NCI-H1694 (cell line): ENCODE data around the gene TTC4.

Experiments used
- DNase-seq: peaks from one replicate; lab custom pipeline; 2025; lab: John Stamatoyannopoulos, UW

Gene TTC4

DNA sequence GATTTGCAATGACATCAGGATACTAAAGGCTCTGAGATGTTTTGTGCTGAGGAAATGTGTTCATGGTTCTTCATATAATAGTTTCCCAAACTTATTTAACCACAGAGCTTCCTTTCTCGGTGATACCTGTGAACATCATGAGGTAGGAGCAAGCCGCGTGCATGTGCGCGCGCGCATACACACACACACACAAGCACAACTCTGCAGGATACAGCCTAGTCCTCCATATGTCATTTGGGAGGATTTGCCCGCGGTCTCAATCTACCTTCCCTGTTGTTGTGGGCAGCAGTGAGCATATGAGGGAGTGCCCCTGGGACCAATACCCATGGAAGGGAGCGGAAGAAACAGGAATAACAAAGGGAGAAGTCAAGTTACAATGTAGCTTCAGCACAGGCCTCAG, 12.2 kb upstream of the TTC4 start:
- no peak for DNase-seq

DNA sequence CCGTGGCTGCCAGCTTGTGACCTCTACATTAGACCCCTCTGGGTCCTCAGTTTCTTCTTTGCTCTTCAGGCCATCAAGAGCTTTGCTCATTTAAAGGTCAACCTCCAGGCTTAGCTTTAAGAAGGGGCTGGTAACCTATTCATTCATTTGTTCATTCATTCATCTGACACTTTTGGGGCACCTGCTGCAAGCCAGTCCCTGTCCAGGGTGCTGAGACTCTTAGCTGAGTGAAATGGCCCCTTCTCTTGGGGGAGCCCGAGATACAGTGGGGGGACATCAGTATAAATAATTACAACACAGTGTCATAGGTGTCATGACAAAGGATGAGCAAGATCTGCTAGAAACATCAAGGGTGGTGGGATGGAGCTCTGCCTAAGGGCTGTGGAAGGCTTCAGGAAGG, 10.5 kb upstream of the TTC4 start:
- DNase-seq: no peak

DNA sequence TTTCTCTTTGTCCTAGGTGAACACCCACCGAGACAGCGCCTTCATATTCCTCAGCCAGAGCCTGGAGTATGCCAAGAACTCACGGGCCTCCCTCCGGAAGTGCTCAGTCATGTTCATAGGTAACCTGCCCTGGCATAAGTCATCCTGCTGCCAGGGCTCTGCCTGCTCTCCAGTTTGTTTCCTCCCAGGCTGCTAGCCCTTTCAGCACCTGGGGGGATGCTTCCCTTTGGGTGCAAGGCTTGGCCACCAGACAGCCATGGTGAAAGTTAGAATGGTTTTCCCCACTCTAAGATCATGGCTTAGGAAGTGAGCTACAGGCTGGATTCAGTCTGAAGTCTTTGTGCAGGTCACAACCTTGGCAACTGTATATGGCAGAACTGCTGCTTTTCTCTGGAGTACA, 9.2 kb upstream of the TTC4 start:
- DNase-seq: no peak

DNA sequence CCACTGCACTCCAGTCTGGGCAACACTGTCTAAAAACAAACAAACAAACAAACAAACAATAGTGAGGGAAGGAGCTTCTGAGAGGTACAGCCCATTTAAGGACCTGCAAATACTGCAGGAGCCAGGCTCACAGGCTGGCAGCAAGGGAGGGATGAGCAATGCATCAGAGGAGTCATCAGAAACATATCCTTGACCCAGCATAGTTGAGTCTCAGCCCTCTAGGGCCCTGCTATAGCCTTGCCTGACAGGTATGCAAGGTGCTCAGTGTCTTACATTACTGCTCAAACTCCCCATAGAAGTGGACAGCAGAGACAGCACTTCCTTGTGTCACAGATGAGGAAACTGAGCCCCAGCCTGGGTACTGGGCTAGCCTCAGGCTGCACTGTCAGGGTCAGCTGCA, 7.3 kb upstream of the TTC4 start:
- no peak for DNase-seq

DNA sequence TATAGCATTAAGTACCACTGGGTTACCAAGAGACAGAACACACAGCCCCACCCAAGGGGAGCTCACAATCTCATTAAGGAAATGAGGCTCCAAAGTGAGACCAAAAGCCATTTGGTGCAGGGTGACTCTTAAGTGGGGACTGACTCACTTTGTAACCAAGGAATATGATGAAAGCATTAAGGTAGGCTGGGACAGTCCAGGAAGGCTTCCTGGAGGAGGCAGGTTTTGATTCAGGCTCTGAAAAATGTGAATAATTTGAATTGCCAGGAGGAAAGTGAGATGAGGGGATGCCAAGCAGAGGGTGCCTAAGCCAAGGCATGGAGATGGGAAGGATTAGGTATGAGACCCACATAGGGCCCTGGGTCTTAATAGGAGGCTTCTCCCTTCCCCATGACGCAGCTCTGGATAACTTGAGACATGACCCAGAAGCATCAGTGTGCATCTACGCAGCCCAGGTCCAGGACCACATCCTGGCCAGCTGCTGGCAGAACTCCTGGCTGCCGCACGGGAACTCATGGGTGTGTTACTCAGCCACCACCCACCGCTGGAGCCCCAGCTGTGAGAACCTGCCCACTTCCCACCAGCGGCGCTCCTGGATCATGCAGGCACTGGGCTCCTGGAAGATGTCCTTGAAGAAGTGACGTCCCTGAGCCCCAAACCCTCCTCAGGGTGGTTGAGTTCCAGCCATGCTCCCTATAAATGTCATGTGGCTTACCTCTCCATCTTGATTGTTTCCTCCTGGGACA, 5.9 kb upstream of the TTC4 start:
- DNase-seq: no peak

DNA sequence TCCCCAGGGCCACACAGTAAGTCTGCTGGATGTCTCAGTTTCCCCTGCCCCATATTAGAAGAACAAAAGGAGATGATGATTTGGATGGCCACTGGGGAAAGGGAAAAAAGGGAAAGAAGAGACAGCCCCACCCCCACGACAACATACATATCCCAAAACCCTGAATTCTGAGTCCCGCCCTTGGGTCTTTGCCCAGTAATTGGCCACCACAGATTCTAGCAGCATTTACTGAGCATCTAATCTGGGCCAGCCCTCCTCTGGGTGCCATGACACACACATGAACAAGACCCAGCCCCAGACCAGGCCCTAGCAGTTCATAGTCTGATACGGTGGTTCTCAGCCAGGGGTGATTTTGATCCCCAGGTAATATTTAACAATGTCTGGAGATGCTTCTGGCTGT, 5.2 kb upstream of the TTC4 start:
- no peak for DNase-seq

DNA sequence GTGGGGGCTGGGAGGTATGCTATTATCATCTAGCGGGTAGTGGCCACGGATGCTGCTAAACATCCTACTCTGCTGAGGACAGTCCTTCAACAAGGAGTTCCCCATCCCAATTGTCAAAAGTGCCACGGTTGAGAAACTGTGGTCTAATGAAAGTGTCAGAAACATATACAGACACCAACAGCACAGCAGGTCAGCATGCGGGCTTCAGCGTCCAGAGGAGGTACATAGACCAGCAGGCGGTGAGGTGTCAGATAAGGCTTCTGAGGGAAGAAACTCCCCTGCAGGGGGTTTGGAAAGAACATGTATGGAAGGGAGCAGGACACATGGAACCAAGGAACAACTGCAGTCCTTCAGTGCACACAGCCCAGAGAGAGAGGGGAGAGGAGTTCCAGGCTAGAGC, 4.8 kb upstream of the TTC4 start:
- no peak for DNase-seq

DNA sequence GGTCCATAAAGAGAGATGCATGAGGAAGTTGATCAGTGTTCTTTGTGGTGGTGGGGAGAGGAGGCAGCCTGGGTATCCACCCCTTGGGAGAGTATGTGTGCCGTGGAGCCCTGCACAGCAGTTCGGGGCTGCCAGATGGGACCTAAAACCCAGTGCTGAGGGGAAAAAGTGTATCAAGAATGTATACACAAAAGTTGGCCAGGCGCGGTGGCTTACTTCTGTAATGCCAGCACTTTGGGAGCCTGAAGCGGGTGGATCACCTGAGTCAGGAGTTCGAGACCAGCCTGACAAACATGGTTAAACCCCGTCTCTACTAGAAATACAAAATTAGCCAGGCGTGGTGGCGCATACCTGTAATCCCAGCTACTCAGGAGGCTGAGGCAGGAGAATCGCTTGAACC, 4.1 kb upstream of the TTC4 start:
- DNase-seq: no peak

DNA sequence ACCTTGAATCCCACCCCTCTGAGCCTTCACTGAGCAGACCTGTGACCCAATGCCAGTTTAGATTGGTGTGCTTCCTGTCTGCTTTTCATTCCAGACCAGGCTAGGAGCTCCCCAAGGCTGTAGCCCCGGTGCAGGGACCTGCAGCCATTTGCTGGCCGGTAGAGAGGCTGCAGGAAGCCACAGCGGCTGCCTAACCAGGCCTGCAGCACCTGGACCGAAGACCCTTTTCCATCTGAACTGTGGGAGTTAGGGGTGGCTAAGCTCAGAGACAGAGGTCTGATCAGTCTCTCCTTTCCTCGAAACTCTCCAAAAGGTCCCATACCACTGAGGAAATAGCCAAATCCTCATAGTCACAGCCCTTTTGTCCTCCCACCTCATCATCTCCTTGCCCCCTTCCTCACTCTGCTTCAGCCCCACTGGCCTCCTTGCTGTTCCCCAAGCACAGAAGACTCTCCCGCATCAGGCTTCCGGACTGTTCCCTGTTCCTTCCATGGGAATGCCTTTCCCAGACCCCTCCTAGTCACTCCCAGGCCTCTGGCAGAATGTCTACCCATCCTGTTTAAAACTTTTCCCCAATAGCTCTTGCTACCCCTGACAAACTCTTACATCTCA, 674 bp upstream of the TTC4 start:
- no peak for DNase-seq

DNA sequence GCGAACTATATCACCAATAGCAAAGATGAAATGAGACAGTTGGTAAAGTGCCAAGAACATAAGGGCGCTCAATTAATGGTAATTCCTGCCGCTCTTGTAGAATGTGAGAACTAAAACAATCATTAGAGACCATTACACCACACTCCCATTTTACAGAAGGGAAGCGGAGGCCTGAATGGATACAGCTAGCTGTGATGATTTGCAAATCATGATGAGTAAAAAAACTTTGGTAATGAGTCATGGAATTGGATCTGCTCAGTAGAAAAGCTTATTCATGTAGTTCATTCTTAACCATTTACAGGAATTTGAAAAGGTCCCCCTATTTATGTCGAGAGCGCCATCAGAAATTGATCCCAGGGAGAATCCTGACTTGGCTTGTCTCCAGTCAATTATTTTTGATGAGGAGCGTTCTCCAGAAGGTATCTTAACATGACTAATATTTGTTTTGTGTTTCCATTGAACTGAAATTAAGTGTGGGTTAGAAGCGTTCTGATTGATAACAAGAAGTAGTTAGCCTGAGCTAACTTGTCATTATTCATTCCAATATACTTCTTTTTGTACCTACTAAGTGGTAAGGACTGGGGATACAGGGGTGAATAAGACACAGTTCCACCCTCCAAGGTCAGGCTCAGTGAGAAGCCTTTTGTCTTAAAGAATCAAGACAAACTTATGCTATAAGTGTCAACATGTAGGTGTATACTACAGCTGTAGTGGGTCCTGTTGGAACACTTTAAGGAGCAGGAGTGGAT, 812 bp downstream of the TTC4 start:
- DNase-seq: no peak

DNA sequence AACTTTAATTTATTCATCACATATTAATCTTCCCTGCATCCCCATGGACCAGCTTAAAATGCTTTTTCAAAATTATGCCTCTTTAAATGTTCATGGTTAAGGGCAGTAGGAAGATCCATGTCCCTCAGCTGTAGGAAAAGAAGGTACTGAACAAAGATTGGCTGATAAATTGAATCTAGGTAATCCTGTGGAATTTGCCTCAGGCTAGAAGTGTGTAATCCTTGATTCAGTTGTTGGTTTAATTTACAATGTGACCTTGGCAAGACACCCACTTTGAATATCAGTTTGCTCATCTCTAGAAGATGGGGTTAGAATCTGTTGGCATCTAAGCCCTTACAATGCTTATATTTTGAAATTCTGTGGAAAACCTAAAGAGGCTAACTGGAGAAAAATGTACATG, 6.1 kb downstream of the TTC4 start:
- DNase-seq: no peak

DNA sequence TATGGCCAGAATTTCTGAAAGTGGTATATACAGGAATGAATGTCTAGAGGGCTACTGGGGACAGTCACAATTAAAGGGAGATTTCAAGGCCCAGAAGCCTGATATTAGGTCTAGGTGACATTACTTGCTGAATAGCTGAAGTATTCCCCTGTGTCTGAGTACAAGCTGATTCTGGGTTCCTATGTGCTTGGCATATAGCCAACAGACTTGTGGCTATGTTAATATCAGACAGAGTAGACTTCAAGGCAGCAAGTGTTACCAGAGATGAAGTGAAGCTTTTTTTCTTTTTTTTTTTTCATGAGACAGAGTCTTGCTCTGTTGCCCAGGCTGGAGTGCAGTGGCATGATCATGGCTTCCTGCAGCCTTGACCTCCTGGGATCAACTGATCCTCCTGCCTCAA, 8.3 kb downstream of the TTC4 start:
- DNase-seq: no peak

DNA sequence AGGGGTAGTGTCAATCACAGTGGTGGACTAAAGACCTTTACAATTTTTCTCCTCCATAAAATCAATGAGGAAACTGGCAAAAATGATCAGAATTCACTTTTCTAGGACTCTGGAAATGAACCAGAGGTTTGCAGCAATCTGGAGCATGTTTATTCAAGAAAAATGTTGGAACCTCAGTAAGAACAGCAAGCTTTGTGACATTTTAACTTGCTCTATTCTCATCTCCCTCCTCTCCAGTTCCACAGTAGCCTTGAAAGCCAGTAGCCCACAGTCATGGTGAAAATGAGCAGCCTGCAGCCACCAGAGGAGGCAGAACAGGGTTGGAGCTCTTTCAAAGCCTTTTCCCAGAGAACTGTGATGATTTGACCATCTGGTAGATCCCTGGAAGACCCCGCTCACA, 9.1 kb downstream of the TTC4 start:
- DNase-seq: no peak

DNA sequence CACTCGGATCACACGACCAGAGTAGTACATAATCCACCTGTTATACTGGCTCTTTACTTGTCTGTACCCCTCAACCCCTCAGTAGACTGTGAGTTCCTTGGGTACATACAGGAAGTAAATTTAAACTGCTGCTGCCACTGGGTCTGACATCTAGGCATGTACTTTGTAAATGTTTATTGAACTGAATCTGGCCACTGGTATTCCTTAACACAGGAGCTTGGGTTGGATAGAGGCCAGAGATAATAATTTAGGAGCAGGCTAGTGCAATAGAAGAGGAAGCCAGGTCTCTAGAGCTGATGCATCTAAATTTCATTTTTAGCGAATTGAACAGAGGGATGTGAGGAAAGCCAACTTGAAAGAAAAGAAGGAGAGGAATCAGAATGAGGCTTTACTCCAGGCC, 12.4 kb downstream of the TTC4 start:
- DNase-seq: no peak

DNA sequence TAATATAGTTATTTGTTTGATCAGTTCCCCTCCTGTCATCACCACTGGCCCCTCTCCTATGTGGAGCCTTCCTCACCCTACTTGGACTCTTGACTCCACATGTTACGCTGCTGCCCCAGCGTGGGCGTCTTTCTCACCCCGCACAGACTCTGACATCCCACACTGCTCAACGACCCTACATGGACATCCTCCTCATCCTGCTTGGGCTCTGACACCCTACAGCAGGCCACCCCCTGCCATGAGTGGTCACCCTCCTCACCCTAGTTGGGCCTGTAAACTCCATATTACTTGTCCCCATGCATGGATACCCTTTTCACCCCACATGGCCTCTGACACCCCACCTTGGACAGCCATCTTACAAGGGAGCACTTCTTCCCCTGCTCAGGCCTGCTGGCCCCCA, 21.0 kb downstream of the TTC4 start:
- DNase-seq: no peak

DNA sequence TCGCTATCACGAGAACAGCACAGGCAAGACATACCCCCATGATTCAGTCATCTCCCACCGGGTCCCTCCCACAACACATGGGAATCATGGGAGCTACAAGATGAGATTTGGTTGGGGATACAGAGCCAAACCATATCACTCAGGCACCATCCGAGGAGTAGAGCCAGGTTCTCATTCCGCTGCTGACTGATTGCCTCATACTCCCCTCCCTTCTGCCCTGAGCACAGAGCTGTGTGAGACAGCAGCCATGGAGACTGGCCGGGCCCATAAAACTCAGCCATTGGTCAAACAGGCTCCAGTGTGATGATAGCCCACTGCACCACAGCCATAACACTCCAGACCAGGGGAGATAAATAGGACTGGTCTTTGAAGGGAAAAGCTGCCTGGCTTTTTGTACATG, 22.6 kb downstream of the TTC4 start:
- DNase-seq: no peak

DNA sequence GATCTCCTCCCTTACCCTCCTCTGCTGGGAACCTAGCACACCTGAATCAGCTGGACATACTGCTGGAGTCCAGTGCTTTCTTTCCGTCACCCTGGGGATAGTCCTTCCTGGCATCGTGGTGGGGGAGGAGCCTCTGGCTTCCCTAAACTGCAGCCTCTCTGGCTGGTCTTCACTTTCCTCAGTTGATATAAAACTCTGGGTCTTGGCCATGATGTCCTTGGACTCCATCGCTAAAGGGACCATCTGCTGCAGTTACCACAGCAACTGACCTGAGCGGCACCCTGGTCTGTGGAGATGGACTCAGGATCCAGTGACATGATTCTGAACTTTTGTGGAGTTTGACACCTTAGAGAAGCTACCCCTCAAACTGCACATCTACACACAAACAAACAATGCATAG, 25.9 kb downstream of the TTC4 start:
- no peak for DNase-seq

DNA sequence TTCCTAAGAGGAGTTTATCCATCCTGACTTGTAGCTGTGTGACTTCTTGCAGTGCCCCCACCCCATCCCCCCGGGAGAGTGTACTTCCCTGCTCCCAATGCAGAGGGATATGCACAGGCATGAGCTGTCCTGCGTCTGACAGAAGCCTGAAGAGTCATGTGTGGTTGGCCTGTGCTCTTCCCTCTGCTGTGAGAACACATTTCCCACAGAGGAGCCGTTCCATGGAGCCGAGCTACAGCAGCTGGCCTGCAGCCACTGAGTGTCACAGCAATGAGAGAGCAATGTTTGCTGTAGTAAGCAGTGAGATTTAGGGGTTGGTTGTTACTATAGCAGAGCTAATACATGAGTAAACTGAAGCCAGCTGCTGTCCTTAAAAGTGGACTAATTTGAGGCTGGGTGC, 26.6 kb downstream of the TTC4 start:
- DNase-seq: no peak

DNA sequence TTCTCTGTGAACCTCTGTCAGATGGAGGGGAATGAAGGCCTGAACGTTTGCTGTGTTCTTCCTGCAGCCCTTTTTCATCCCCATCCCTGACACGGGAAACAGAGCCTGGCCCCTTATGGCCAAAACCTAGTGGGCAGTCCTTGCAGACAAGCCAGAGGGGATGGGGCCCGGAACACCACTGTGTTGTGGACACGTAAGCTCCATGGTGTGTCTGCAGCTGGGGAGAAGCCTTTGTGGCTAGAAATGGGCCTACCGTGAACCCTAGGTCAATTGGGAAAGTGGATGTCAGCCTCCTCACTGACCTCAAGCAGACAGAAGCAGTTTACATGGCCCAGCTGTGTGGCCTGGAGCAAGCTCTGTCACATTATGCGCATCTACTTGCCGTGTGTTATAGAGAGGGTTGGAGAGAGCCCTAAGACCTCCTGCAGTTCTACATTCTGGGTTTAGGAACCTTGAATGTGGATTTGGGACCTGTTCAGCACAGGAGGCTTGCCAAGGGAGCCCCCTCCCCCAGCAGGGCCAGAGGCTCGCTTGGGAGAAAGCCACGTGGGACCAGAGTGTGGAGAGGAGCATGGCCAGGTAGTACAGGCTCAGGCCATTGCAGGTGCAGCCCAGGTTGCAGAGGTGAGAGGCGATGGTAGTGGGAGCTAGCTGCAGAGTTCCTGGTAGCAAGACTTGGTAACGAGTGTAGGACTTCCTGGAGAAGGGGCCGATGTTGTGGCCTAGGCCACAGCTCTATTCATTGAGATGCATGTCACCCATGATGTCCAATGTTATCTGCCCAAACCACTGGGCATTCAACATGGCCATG, 28.0 kb downstream of the TTC4 start:
- no peak for DNase-seq

DNA sequence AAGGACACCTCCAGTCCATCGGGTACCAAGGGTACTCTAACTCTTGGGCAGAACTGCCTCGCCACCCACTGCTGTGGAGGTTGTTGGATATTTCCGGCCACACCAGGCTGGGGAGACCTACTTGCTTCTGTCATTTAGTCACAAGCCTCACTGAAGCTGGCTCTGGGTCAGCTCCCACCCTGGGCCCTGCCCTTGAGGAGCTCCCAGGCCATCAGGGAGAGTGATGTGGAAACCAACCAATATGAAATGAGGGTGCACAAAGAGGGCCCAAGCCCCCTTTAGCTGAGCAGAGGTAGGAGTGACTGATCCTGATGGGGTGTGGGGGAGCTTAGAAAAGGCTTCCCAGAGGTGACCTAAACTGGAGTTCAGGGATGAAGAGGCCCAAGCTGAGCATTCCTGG, 29.0 kb downstream of the TTC4 start:
- no peak for DNase-seq

DNA sequence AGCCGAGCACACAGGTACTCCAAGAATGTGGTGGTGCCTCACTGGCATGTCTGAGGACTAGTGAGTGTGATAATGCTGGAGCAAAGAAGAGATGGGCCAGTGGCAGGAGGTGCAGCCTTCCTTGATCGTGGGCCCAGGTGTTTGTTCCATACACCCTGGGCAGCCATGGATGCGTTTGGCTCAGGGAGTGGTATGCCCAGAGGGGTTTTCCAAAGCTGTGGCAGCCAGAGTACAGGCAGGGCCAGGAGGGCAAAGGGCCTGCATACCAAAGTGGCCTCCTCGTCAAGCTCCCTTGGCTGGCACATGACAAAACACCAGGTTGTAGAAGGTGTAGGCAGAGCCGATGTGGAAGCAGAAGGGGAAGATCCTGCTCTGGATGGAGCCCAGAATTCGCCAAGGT, 29.6 kb downstream of the TTC4 start:
- DNase-seq: no peak

DNA sequence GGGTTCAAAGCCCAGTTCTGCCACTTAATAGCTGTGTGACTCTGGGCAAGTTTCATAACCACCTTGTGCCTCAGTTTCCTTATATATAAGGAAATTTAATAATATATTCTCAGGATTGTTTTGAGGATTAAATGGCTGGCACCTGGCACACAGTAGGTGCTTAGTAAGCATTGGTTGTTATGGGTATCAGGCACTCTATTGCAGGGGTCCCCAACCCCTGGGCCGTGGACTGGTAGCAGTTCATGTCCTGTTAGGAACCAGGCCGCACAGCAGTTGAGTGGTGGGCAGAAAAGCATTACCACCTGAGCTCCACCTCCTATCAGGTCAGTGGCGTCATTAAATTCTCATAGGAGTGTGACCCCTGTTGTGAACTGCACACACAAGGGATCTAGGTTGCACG, 30.2 kb downstream of the TTC4 start:
- no peak for DNase-seq
